ENCODE data around the gene PRG3. TPM values are rescaled to one million over a fixed set of nuclear protein-coding genes. Genes with fewer than 3 reads are reported as not detected.

The PRG3 gene
- polyA plus RNA-seq, 3 donors = not detected

DNA sequence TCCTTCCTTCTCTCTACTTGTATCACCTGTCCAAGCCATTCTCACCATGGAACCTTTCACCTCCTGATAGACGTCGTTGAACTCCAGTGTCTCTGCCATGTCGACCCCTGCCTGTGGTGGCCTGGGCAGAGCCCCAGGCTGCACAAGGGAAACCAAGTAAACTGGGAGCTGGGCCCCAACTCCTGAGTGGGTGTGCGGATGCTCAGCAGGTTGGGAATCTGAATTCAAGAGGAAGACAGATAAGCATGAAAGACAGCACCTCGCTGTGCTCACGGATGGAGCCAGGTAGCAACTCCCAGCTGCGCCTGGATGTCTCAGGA lies 46.0 kb downstream of the PRG3 start:
- TF ChIP-seq, protein P1, sequence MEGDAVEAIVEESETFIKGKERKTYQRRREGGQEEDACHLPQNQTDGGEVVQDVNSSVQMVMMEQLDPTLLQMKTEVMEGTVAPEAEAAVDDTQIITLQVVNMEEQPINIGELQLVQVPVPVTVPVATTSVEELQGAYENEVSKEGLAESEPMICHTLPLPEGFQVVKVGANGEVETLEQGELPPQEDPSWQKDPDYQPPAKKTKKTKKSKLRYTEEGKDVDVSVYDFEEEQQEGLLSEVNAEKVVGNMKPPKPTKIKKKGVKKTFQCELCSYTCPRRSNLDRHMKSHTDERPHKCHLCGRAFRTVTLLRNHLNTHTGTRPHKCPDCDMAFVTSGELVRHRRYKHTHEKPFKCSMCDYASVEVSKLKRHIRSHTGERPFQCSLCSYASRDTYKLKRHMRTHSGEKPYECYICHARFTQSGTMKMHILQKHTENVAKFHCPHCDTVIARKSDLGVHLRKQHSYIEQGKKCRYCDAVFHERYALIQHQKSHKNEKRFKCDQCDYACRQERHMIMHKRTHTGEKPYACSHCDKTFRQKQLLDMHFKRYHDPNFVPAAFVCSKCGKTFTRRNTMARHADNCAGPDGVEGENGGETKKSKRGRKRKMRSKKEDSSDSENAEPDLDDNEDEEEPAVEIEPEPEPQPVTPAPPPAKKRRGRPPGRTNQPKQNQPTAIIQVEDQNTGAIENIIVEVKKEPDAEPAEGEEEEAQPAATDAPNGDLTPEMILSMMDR (IDR thresholded peaks at IDR 0.05) = no peak
- 16% methylated on average over 6 of the region's 7 CpGs for WGBS (ENCODE audit: insufficient coverage)
- Histone ChIP-seq H3K27ac (ENCODE audit: low read depth in 1 of 2, low read length in 2 of 2) (peak overlapping the region; percentile 32 to 79), H3K9me3 (replicated peaks in 1 of 2; ENCODE audit: control insufficient read depth in 1 of 2, insufficient read depth in 1 of 2, low read length in 2 of 2) (no peaks in the 10 kb centered on the region), H3K36me3 (replicated peaks in 1 of 2; ENCODE audit: control insufficient read depth in 1 of 2, insufficient read depth in 2 of 2, low read length in 2 of 2) (peaks cover 32 to 39% of the 10 kb centered on the region in 2 donors), H2AFZ (ENCODE audit: insufficient read depth, low read depth, low read length, poor library complexity, severe bottlenecking) (peak overlapping the region; percentile 87), H3K9ac (ENCODE audit: insufficient read depth, low read length, poor library complexity, severe bottlenecking) (peak overlapping the region; percentile 83), H3K4me2 (replicated peaks; ENCODE audit: extremely low read depth, low read length, poor library complexity, severe bottlenecking) (peak overlapping the region; percentile 80), H3K4me1 (ENCODE audit: control insufficient read depth in 1 of 2, insufficient read depth in 2 of 2, low read length in 2 of 2) (peaks cover 18 to 23% of the 10 kb centered on the region in 2 donors), H3K4me3 (replicated peaks in 1 of 3; ENCODE audit: low read depth in 2 of 3, low read length in 3 of 3) (peak overlapping the region; percentile 74 to 88 (median 80)), H4K20me1 (ENCODE audit: insufficient read depth, low read length) (no peaks in the 10 kb centered on the region), H3K27me3 (ENCODE audit: control insufficient read depth in 2 of 2, insufficient read depth in 2 of 2, low read length in 2 of 2) (no peaks in the 10 kb centered on the region), H3K79me2 (ENCODE audit: insufficient read depth, low read length) (peaks cover 28% of the 10 kb centered on the region)
- peaks cover 26% of the 10 kb centered on the region for H3K4me1 Mint-ChIP-seq
- DNase-seq = no peak
- peaks cover 2 to 5% (median 4%) of the 10 kb centered on the region in 3 donors for H3K27me3 Mint-ChIP-seq (ENCODE audit: low read depth in 3 of 3)
- intact Hi-C loops (cut with micrococcal nuclease) = no loop called here
- peaks cover 0 to 2% (median 0%) of the 10 kb centered on the region in 7 donors for H3K9me3 Mint-ChIP-seq
- peak overlapping the region; percentile 91 to 93 for H3K4me3 Mint-ChIP-seq
- H3K27ac Mint-ChIP-seq = peak overlapping the region in 6 of 7 donors; percentile 26 to 95 (median 75)
- peaks cover 39% of the 10 kb centered on the region in 2 donors for H3K36me3 Mint-ChIP-seq

DNA sequence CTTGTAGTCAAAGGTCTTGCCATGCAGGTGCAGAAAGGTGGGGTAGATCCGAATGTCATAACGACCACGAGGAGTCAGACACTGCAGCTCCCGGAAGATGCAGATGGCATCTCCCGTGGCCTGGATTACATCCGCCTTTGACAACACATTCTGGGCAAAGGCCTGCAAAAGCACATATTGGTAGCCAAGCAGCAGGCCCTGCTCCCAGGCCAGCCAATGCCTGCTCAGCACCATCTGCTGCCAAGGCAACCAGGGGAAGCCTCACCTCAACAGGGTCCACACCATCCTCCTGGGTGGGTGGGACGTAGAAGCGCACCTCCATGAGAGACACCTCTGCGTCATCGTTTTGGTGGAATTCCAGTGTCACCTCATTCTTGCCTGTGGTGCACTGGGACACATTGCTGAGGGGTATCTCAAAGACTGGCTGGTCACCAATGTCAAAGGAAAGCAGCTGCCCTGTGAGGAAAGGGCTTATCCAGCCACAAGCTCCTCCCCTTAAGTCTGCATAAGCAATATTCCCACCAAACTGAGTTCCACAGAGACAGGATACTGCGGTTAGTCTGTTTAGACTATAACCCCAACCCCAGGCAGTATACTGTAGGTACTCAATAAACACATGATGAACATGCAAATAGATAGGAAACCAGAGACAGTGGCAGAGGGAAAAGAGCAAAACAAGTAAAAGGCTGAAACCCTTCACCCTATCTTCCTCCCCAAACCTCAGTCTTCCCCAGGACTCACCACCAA lies 48.1 kb downstream of the PRG3 start:
- no peak for DNase-seq
- Histone ChIP-seq H2AFZ (ENCODE audit: insufficient read depth, low read depth, low read length, poor library complexity, severe bottlenecking) (no peak overlapping the region), H4K20me1 (ENCODE audit: insufficient read depth, low read length) (no peaks in the 10 kb centered on the region), H3K79me2 (ENCODE audit: insufficient read depth, low read length) (peaks cover 28% of the 10 kb centered on the region), H3K4me3 (replicated peaks in 1 of 3; ENCODE audit: low read depth in 2 of 3, low read length in 3 of 3) (no peak overlapping the region), H3K9me3 (replicated peaks in 1 of 2; ENCODE audit: control insufficient read depth in 1 of 2, insufficient read depth in 1 of 2, low read length in 2 of 2) (no peaks in the 10 kb centered on the region), H3K9ac (ENCODE audit: insufficient read depth, low read length, poor library complexity, severe bottlenecking) (no peak overlapping the region), H3K27ac (ENCODE audit: low read depth in 1 of 2, low read length in 2 of 2) (no peak overlapping the region), H3K36me3 (replicated peaks in 1 of 2; ENCODE audit: control insufficient read depth in 1 of 2, insufficient read depth in 2 of 2, low read length in 2 of 2) (peaks cover 51 to 61% of the 10 kb centered on the region in 2 donors), H3K27me3 (ENCODE audit: control insufficient read depth in 2 of 2, insufficient read depth in 2 of 2, low read length in 2 of 2) (no peaks in the 10 kb centered on the region), H3K4me2 (replicated peaks; ENCODE audit: extremely low read depth, low read length, poor library complexity, severe bottlenecking) (no peak overlapping the region), H3K4me1 (ENCODE audit: control insufficient read depth in 1 of 2, insufficient read depth in 2 of 2, low read length in 2 of 2) (peaks cover 18 to 23% of the 10 kb centered on the region in 2 donors)
- intact Hi-C loops (cut with micrococcal nuclease) = no loop called here
- Mint-ChIP-seq H3K36me3 (peaks cover 56 to 58% of the 10 kb centered on the region in 2 donors), H3K27me3 (ENCODE audit: low read depth in 3 of 3) (peaks cover 0 to 1% (median 0%) of the 10 kb centered on the region in 3 donors), H3K9me3 (no peaks in the 10 kb centered on the region), H3K4me3 (no peak overlapping the region), H3K27ac (no peak overlapping the region), H3K4me1 (peaks cover 26% of the 10 kb centered on the region)
- TF ChIP-seq, protein P1 (IDR thresholded peaks at IDR 0.05) = no peak
- WGBS (ENCODE audit: insufficient coverage) = 98% methylated on average over 10 of the region's 11 CpGs

Measured in CD14-positive monocyte (primary cell).